GM23248 (cell line): ENCODE results near the gene RIN1.

ENCODE experiments used
- EZH2 ChIP-seq: fragments of 200-600 bp; sonication (generic); IDR thresholded peaks from 2 replicates; pipeline ENCODE4 v1.6.1; 2018; ENCODE audit warnings: antibody characterized with exemption, mild to moderate bottlenecking; ENCODE audit not compliant: insufficient read depth, poor library complexity, severe bottlenecking
- EZH2phosphoT487 ChIP-seq: fragments of 200-600 bp; sonication (generic); IDR thresholded peaks from 2 replicates; pipeline ENCODE4 v1.6.1; 2018; ENCODE audit warnings: antibody characterized with exemption, moderate library complexity, mild to moderate bottlenecking, low read depth; ENCODE audit not compliant: insufficient read depth

DNA sequence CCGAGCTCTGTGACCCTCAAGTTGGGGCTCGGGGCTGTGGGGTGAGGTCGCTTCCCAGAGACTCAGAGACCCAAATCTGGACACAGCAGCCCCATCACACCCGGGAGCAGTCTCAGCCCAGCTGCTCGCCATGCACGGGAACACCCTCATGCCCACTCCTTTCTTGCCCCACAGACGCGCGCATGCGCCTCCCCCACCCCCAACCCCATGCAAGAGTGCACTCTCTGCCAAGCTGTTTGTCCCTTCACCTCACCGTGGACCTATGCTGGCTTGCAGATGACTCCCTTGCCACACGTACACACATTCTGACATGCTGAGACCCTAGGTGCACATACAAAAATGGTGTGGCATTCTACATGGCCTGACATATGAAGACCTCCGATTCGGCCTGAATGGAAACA is 18.9 kb downstream of the RIN1 start:
- TF ChIP-seq EZH2 (no peak), EZH2phosphoT487 (no peak)
